ENCODE data around the gene CDH11.

CDH11 gene

DNA sequence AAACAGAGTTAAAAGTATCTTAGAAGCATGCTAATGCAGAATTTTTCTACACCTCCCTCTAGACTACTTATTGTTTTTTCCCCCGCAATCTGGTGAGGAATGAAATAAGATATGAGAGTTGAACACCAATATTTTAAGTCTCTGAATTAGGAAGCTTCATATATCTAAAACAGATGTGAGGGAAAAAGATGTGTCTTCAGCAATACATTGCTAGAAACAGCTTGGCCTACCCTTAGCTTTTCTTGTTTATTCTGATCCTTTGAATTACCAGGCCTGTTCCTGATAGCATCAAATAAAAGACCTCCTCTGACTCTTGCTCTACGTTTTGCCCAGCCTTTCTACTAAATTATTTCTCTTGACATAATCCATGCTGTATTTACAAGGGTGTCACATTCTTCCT lies 221.8 kb downstream of the CDH11 start:
- DNase-seq = no peak

DNA sequence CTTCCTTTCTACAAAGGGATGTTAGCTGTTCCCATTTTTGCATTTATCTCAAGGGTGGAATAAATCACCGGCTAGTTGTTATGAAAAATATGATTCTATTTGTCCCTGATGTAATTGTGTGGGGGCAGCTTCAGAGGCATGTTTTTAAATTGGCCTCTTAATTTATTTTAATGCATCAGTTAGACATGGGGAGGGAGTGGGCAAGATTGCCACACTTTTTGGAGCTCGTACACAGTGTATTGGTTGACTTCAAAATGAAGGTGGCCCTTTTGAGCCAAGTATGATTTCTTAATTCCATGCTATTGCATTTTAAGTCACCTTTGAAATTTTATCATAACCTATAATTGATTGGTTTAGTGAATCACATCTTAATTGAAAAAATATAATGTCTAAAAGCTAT lies 223.7 kb downstream of the CDH11 start:
- no peak for DNase-seq

Measured in C1 segment of cervical spinal cord (tissue), 14 donors.